ENCODE measurements around the gene DDX52.
"Not testable (repeated sequence)": the region's sequence is repeated elsewhere in the genome, so short reads cannot be mapped to it uniquely, and the experiment has no call there.

DDX52 gene

GRCh38 chr17:37643118-37643766 is at the start of gene DDX52:
TSS of gene DDX52 (minus strand) at chr17:37643446. CDS start at chr17:37643420, 26 bp downstream.
- peak; percentile 79 for DNase-seq

- no peak for DNase-seq
Observed at GRCh38 chr17:37691807-37692206, 48.6 kb upstream of the DDX52 start.

DNA sequence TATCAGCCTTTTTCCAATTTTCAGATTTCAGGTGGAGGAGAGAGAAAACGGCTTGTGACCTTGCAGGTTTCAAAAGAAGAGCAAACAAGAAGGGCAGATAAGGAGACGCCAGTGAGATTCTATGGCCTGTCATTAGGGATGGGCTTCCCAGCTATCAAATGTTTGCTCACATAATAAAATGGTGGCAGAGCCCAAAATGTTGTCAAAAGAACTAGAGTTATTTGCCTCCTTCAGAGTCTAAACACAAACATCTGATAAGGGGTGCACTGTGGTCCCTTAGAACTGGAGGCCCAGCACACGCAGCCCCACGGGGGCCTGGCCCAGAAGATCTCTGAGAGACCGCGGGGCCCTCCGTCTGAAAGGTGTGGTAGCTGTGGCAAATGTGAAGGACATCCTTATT is 46.1 kb upstream of the DDX52 start:
- no peak for DNase-seq

DNA sequence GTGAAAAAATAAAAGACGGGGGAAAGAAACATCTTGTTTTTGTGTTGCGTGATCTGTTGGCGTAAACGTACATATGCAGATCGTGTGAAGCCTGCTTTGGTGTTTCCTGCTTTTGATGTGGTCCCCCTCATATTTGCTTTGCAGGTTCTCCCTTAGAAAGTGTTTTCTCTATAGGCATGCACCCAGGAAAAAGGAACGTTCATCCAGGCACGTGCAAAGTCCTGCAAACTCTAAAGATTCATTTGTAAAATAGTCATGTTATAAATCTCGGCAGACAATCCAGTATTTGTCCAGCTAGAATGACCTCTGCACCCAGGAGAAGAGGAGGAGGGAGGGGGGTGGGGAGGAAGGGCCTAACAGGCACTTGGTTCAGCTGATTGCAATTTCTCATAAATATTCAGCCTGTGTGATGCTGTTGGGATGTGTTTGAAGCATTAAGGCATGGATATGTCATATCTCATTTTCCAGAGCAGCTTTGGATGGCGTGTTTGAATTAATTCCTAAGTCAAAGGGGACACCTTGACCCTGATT is 40.3 kb upstream of the DDX52 start:
- DNase-seq, result no peak

- DNase-seq, result no peak
Observed at GRCh38 chr17:37682007-37682406, 38.8 kb upstream of the DDX52 start.

- DNase-seq, result not testable (repeated sequence)
Observed at GRCh38 chr17:37679995-37680394, 36.7 kb upstream of the DDX52 start.

DNA sequence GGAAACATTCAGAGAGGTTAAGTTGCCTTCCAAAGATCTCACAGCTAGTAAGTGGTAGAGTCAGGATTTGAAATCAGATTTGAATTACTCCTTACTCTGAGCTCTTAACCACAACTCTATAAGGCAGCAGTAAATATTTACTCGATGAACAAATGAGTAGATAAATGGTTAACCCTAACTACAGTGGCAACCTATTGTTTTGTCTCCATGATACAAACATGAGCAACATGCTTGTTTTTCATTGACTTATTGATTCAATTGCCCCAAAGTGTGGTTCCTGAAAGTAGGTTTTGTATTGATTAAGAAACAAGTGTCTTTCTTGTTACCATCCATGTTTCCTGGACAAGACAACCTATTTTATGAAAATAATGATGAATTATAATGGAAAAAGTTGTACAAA is 34.8 kb upstream of the DDX52 start:
- DNase-seq, result no peak

DNA sequence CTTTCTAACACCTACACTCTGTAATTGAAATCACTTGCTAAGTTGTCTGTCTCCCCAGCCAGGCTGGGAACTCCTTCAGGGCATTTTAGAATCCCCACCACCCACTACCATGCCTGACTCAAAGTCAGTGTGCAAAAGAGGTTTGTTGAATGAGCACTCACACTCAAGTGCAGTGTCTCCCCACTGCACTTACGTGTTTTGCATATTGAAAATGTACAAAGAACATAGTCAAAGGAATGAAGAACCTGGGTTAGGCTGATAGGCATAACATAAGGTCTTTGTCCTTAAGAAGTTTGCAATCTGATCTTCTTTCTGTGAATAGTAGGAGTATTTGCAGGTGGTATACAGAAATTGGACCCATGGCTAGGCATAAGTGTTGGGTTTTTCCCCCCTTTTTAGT is 33.8 kb upstream of the DDX52 start:
- no peak for DNase-seq

- no peak for DNase-seq
Observed at GRCh38 chr17:37676115-37676925, 33.1 kb upstream of the DDX52 start.

GRCh38 chr17:37674511-37674910 is 31.3 kb upstream of the DDX52 start:
- no peak for DNase-seq

- no peak for DNase-seq
Observed at GRCh38 chr17:37673386-37673785, 30.1 kb upstream of the DDX52 start.

- no peak for DNase-seq
Observed at GRCh38 chr17:37672548-37673078, 29.4 kb upstream of the DDX52 start.

GRCh38 chr17:37671824-37672547 is 28.7 kb upstream of the DDX52 start:
- DNase-seq, result peak; percentile 65

- no peak for DNase-seq
Observed at GRCh38 chr17:37671028-37671823, 28.0 kb upstream of the DDX52 start.

DNA sequence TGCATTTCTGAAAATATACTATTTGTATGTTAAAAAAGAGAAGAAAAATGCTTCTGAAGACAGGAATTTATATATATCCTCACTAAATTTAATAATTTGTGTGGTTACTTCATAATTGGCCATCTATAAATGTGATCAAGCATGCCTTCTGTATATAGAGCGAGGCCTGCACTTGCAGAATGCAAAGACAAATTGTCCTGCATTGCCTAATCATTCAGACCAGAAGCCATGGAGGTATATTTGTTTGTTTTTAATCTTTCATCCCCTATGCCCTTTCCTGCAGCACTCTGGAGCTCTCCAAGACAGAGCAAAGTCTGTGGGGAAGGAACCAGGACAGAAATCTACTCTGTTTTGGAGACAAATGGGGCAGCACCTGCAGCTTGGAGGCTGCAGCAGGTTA is 23.8 kb upstream of the DDX52 start:
- DNase-seq, result no peak

GRCh38 chr17:37664214-37664613 is 21.0 kb upstream of the DDX52 start:
- no peak for DNase-seq

- DNase-seq, result no peak
Observed at GRCh38 chr17:37662353-37662752, 19.1 kb upstream of the DDX52 start.

DNA sequence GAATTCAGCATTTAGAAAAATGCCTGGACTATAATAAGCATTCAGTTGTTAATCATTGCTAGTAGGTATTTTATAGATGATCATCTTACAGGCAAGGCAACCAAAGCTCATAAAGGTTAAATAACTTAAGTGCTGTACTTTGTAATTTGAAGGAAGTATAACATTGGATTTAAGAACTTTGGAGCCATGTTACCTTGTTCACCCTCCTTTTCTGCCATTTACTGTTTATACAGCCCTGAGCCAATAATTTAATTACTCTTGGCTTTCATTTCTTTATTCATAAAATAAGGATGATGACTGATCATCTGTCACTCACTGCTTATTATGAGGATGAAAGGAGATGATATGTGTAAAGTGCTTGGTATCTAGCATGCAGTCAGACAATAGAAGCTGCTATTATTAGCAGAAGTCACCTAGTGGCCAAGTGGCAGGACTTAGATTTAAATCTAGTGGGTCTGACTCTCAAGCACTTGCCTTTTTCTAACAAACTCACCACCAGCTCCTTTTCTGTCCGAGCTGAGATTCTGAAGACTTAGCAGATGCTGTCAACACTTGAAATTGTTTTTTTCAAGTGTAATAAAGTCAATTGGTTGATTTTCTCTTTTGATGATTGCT is 18.3 kb upstream of the DDX52 start:
- DNase-seq, result no peak

- no peak for DNase-seq
Observed at GRCh38 chr17:37659925-37660324, 16.7 kb upstream of the DDX52 start.

DNA sequence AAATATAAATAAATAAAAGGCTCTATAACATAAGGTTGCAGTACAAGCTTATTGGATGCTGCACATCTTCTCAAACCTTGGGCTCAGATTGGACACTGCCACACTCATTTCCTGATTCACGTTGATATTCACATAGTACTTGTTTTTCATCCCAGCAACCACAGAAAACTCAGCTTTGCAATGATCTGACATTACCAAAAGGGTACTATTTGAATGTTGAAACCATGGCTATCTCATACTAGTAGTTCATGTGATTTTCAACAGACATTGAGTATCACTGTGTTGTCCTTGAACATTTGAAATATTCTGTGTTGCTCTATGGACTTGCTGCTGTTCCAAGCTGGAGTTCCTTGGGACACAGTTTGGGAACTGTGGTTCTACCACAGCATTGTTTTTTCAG is 14.0 kb upstream of the DDX52 start:
- DNase-seq, result no peak

- no peak for DNase-seq
Observed at GRCh38 chr17:37651849-37652248, 8.6 kb upstream of the DDX52 start.

GRCh38 chr17:37650419-37651003 is 7.3 kb upstream of the DDX52 start:
- DNase-seq, result no peak
